GM12878 (cell line): ENCODE results near the gene GALNT16. TPM values are rescaled to one million over a fixed set of nuclear protein-coding genes. Genes with fewer than 3 reads are reported as not detected.

Experiments
- ATAC-seq: fragments of 200-7000 bp; cut with Tn5 transposase; 3 replicates; pipeline ENCODE4 v1.9.1; 2020; ENCODE audit warnings: mild to moderate bottlenecking, moderate library complexity
- BruUV-seq: library from RNA; stranded (reverse); fragments of 400-500 nt; replicated peaks from 2 replicates; lab custom pipeline; 2021; lab: Mats Ljungman, UMichigan
- CTCF ChIA-PET: fragments of 300-600 bp; sonication (Branson Sonifier 250); formaldehyde crosslinking; extraction: SDS; loops from one replicate; lab custom pipeline; 2021; ENCODE audit warnings: inconsistent platforms; lab: Yijun Ruan, JAX
- POLR2A ChIA-PET: fragments of 350-600 bp; formaldehyde crosslinking; extraction: SDS; loops from one replicate; lab custom pipeline; 2021; ENCODE audit warnings: inconsistent platforms; lab: Charles Lee
- RAD21 ChIA-PET: fragments of 300-600 bp; sonication (Branson Sonifier 250); formaldehyde crosslinking; loops from one replicate; lab custom pipeline; 2023; ENCODE audit warnings: antibody characterized with exemption; ENCODE audit not compliant: unreplicated experiment; lab: Charles Lee
- SMC1A ChIA-PET: fragments of 300-600 bp; sonication (Branson Sonifier 250); formaldehyde crosslinking; loops from one replicate; lab custom pipeline; 2023; ENCODE audit not compliant: unreplicated experiment, uncharacterized antibody; lab: Charles Lee
- DNase-seq: peaks from one replicate; pipeline ENCODE4 v3.0.0-alpha.2; 2011; ENCODE audit warnings: low read depth, low spot score
- FAIRE-seq: peaks from 3 replicates; lab custom pipeline; 2011; peaks lifted over from hg19 to GRCh38; lab: Jason Lieb, UNC
- H2AFZ ChIP-seq: 2 replicates; pipeline ENCODE4 v1.6.0; 2011; ENCODE audit warnings: low read depth, low read length, control low read depth; ENCODE audit not compliant: control insufficient read depth
- H3K27ac ChIP-seq: 2 replicates; pipeline ENCODE4 v1.5.1; 2011; ENCODE audit warnings: control low read depth; ENCODE audit not compliant: control insufficient read depth, insufficient read depth
- H3K27me3 ChIP-seq, 2 experiments: replicated peaks in 1 of 2; 2 replicates each; pipeline versions ENCODE4 v1.6.0 to v1.6.1; 2011; ENCODE audit warnings: low read length in 1 of 2; ENCODE audit not compliant: control insufficient read depth in 2 of 2, insufficient read depth in 2 of 2
- H3K36me3 ChIP-seq, 2 experiments: 2 replicates each; pipeline ENCODE4 v1.5.1; 2011; ENCODE audit warnings: low read length in 1 of 2; ENCODE audit not compliant: control insufficient read depth in 2 of 2, insufficient read depth in 2 of 2
- H3K4me1 ChIP-seq: 2 replicates; pipeline ENCODE4 v1.6.1; 2011; ENCODE audit warnings: mild to moderate bottlenecking, low read length, moderate library complexity, mixed read lengths; ENCODE audit not compliant: control insufficient read depth, insufficient read depth
- H3K4me2 ChIP-seq: 2 replicates; pipeline ENCODE4 v1.6.0; 2011; ENCODE audit warnings: control low read depth; ENCODE audit not compliant: control insufficient read depth, insufficient read depth
- H3K4me3 ChIP-seq: fragments of 200-600 bp; sonication (generic); 2 replicates; pipeline ENCODE4 v1.5.1; 2016
- H3K79me2 ChIP-seq: 2 replicates; pipeline ENCODE4 v1.6.0; 2011; ENCODE audit warnings: low read length; ENCODE audit not compliant: control insufficient read depth, insufficient read depth
- H3K9ac ChIP-seq: 2 replicates; pipeline ENCODE4 v1.8.0; 2011; ENCODE audit warnings: low read length, control low read depth, mixed read lengths; ENCODE audit not compliant: control insufficient read depth, insufficient read depth
- H3K9me3 ChIP-seq: replicated peaks from 3 replicates; pipeline ENCODE4 v1.5.1; 2011; ENCODE audit warnings: mild to moderate bottlenecking, low read length; ENCODE audit not compliant: control insufficient read depth, insufficient read depth
- H4K20me1 ChIP-seq: 2 replicates; pipeline ENCODE4 v1.6.0; 2011; ENCODE audit not compliant: control insufficient read depth, insufficient read depth
- CBX5 ChIP-seq: sonication (generic); IDR thresholded peaks from 2 replicates; pipeline ENCODE4 v1.6.1; 2016; ENCODE audit warnings: low read depth, moderate library complexity, mild to moderate bottlenecking, inconsistent platforms
- FOXM1 ChIP-seq: IDR thresholded peaks from 2 replicates; pipeline ENCODE4 v1.6.1; 2012; ENCODE audit warnings: low read depth, mild to moderate bottlenecking, inconsistent platforms, low read length, moderate library complexity
- IKZF2 ChIP-seq, 2 experiments: fragments of 450-650 bp; IDR thresholded peaks; 2 replicates each; pipeline ENCODE4 v1.6.1; 2017; ENCODE audit warnings: mild to moderate bottlenecking in 2 of 2, moderate library complexity in 2 of 2
- IRF5 ChIP-seq: fragments of 450-650 bp; IDR thresholded peaks from 2 replicates; pipeline ENCODE4 v1.6.1; 2017; ENCODE audit warnings: borderline replicate concordance
- JUND ChIP-seq: IDR thresholded peaks from 2 replicates; pipeline ENCODE4 v1.6.1; 2012; ENCODE audit warnings: low read depth, mild to moderate bottlenecking, low read length, improper control_type of control experiment, moderate library complexity
- NFYB ChIP-seq: IDR thresholded peaks from 2 replicates; pipeline ENCODE4 v1.6.1; 2011; ENCODE audit warnings: low read depth, mild to moderate bottlenecking, low read length, improper control_type of control experiment, moderate library complexity; ENCODE audit not compliant: insufficient read depth
- NR2F1 ChIP-seq: fragments of 450-650 bp; conservative IDR thresholded peaks from 2 replicates; pipeline ENCODE4 v1.6.1; 2017; ENCODE audit warnings: mild to moderate bottlenecking
- SMAD1 ChIP-seq: fragments of 450-650 bp; IDR thresholded peaks from 2 replicates; pipeline ENCODE4 v1.6.1; 2018; ENCODE audit warnings: mild to moderate bottlenecking, low read depth; ENCODE audit not compliant: partially characterized antibody
- SUPT20H ChIP-seq: IDR thresholded peaks from 2 replicates; pipeline ENCODE4 v1.6.1; 2011; ENCODE audit warnings: low read depth, mild to moderate bottlenecking, low read length, moderate library complexity, borderline replicate concordance; ENCODE audit not compliant: control insufficient read depth
- TCF7 ChIP-seq: IDR thresholded peaks from 2 replicates; pipeline ENCODE4 v1.6.1; 2014; ENCODE audit warnings: antibody characterized with exemption, borderline replicate concordance
- ZNF592 ChIP-seq: fragments of 450-650 bp; IDR thresholded peaks from 2 replicates; pipeline ENCODE4 v1.6.1; 2017; ENCODE audit warnings: mild to moderate bottlenecking, moderate library complexity
- ZNF687 ChIP-seq: fragments of 450-650 bp; IDR thresholded peaks from 2 replicates; pipeline ENCODE4 v1.6.1; 2017; ENCODE audit warnings: mild to moderate bottlenecking, moderate library complexity
- WGBS: methylation state at CpG from one replicate; pipeline ENCODE4 v1.1.6; 2016; ENCODE audit warnings: low lambda C conversion rate; ENCODE audit not compliant: insufficient replicate concordance, insufficient coverage; ENCODE audit errors: missing lambda C conversion rate; 5-methylcytosine and 5-hydroxymethylcytosine counted together
- in situ Hi-C: fragments of 300-500 bp; cut with MboI; formaldehyde crosslinking; loops from 9 replicates; pipeline ENCODE4 v1.14.3; 2018; ENCODE audit warnings: mixed read lengths
- intact Hi-C: fragments of 100-400 bp; cut with micrococcal nuclease; formaldehyde crosslinking; loops from one replicate; pipeline ENCODE4 v1.14.2; 2022; ENCODE audit not compliant: unreplicated experiment
- polyA plus RNA-seq, 11 experiments: library from polyadenylated mRNA; depleted of rRNA in 4 of 11; unstranded in 6 of 11; stranded (reverse) in 5 of 11; fragments of >200 nt; fragmentation: Nextera tagmentation in 4 of 11; fragmentation: Illumina TruSeq in 1 of 11; extraction: Ambion mirVana in 4 of 11; extraction: Trizol in 1 of 11; gene quantifications; 1 replicate in 1 of 11; 2 replicates in 10 of 11; pipeline versions ENCODE4 v1.2.1 to v1.2.3, GENCODE V29; 2011 to 2016; ENCODE audit warnings: inconsistent platforms in 2 of 11, missing spikeins in 2 of 11, low read depth in 1 of 11
- total RNA-seq, 4 experiments: library from RNA; depleted of rRNA in 3 of 4; stranded (reverse); fragments of >200 nt in 3 of 4; fragmentation: Illumina TruSeq in 1 of 4; extraction: Trizol in 1 of 4; gene quantifications; 2 replicates each; pipeline versions ENCODE4 v1.2.1 to v1.2.3, GENCODE V29; 2013 to 2021

GALNT16 gene
- total and polyA plus RNA-seq, 10 of the 15 experiments (the other 5 are each of a cell fraction or from before 2014, with no cell fraction given) = under 0.01 to 0.08 (median 0.03) TPM; not detected in 3

- DNase-seq (no peak), ATAC-seq (no peak), FAIRE-seq (no peak)
- Histone ChIP-seq H3K4me3 (no peak overlapping the region), H3K9ac (no peak overlapping the region), H3K79me2 (no peaks in the 10 kb centered on the region), H3K9me3 (no peaks in the 10 kb centered on the region), H2AFZ (no peak overlapping the region), H3K36me3 (no peaks in the 10 kb centered on the region), H3K4me2 (no peak overlapping the region), H3K4me1 (no peaks in the 10 kb centered on the region), H3K27me3 (no peaks in the 10 kb centered on the region), H3K27ac (no peak overlapping the region), H4K20me1 (no peaks in the 10 kb centered on the region)
- CTCF ChIA-PET = interaction anchor here (0.6 kb wide), 1 partner anchor 264 kb away, joined by 3 read pairs; no protein-coding TSS in a partner anchor
- TF ChIP-seq IKZF2 (IDR thresholded peaks at IDR 0.05) (no peak), SUPT20H (no peak), NFYB (no peak), FOXM1 (no peak), JUND (no peak), NR2F1 (no peak), ZNF592 (no peak), IRF5 (no peak), ZNF687 (no peak), SMAD1 (no peak), TCF7 (no peak), CBX5 (no peak)
- BruUV-seq = no TSS peak
- SMC1A ChIA-PET = no interaction called here
- RAD21 ChIA-PET = no interaction called here
- WGBS = 69% methylated on average over 5 of the region's 5 CpGs
- POLR2A ChIA-PET = interaction anchor here (0.6 kb wide), 1 partner anchor 240 kb away, joined by 4 read pairs; no protein-coding TSS in a partner anchor
- in situ Hi-C loops (loop anchor here (5.0 to 25.0 kb wide), 3 partner anchors 213 to 488 kb away; no protein-coding TSS in a partner anchor), intact Hi-C loops (no loop called here)
These were observed 10.4 kb upstream of the GALNT16 start for GRCh38 chr14:69249603-69250002.
